ENCODE results near the gene CPB2.

Gene CPB2

DNA sequence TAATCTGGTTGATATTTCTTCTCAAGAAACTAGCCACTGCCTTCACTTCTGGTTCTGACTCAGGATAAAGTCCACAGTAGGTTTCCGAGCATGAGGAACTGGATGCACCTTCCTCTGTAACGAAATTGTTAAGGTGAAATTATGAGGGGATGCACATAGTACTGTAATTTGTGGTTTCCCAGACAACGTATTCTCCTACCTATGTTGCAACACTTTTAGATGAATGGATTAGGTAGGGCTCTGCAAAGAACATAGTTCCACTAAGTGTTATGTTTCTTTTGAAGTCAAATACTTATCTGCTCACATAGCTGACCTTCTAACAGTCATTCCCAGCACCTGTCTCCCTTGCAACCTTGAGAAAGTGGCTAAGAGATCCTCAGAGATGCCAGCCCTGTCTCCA is 46.6 kb downstream of the CPB2 start:
- no peak overlapping the region for H3K27ac ChIP-seq (ENCODE audit: low read depth, low read length)
- H3K56ac ChIP-seq (ENCODE audit: low read length): no peak overlapping the region
- no peak overlapping the region for H4K8ac ChIP-seq (ENCODE audit: low read depth, low read length)
- no peak overlapping the region for H2BK5ac ChIP-seq (ENCODE audit: low read length)
- no peaks in the 10 kb centered on the region for H3K79me2 ChIP-seq (ENCODE audit: control insufficient read depth, insufficient read depth, low read length)
- no peak overlapping the region for H3K18ac ChIP-seq (ENCODE audit: low read length)
- DNase-seq: no peak
- peaks cover 2% of the 10 kb centered on the region for H3K4me1 ChIP-seq (ENCODE audit: control insufficient read depth, low read depth, low read length)
- H3K9ac ChIP-seq (ENCODE audit: low read length): no peak overlapping the region
- H3K79me1 ChIP-seq (ENCODE audit: low read length): no peaks in the 10 kb centered on the region
- H2BK120ac ChIP-seq (ENCODE audit: low read depth, low read length): no peak overlapping the region
- H3K23ac ChIP-seq (ENCODE audit: low read length): no peak overlapping the region
- no peak overlapping the region for H3K4ac ChIP-seq (ENCODE audit: low read depth, low read length)
- no peak overlapping the region for H3K4me3 ChIP-seq (ENCODE audit: low read length)
- H4K5ac ChIP-seq (ENCODE audit: low read length): no peak overlapping the region
- no peak overlapping the region for H2BK15ac ChIP-seq (replicated peaks; ENCODE audit: low read depth)
- WGBS (ENCODE audit: extremely low coverage, insufficient coverage, low lambda C conversion rate): no CpG with 5 or more reads among the region's 3 CpGs
- no peaks in the 10 kb centered on the region for H3K36me3 ChIP-seq (ENCODE audit: control insufficient read depth, insufficient read depth, low read length)
- H3K27me3 ChIP-seq (ENCODE audit: insufficient read depth, low read length, poor library complexity): no peaks in the 10 kb centered on the region
- no peak overlapping the region for H3K4me2 ChIP-seq (ENCODE audit: low read length)
- H2AK5ac ChIP-seq (ENCODE audit: low read length): no peak overlapping the region

DNA sequence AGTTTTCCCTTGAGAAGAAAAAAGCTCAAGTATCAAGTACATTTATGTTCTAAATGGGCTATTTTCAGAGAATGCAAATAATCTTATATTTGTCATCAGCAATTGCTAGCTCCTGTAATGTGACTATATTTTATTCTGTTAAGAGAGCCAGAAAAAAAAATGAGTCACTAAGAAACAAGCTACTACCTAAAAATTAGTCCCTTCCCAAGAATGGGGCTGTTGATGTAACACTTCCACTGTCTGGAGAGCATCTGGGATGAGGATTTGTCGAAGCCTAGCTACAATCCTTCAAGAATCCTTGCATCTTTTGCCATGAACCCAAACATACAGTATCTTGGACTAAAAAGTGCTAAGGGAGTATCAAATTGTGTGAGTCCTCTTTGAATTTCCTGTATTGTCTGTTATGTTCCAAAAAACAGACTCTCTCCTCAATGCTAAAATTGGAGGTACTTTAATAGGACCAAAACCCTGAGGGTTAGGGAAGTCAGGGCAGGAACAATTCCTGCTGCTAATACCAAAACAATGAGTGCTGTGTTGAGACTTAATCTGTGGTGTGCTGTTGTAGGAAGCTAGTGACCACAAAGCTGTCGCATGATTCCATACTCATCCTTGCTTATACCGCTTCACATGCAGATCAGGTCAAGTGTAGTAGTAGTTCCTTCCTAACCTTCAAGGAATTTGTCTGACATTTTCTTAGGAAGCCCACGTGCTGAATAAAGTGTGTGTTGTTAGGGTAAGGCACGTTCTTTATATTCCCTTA is 47.4 kb downstream of the CPB2 start:
- no peaks in the 10 kb centered on the region for H3K27me3 ChIP-seq (ENCODE audit: insufficient read depth, low read length, poor library complexity)
- no peak overlapping the region for H2BK15ac ChIP-seq (replicated peaks; ENCODE audit: low read depth)
- WGBS (ENCODE audit: extremely low coverage, insufficient coverage, low lambda C conversion rate): no CpG with 5 or more reads among the region's 5 CpGs
- peaks cover 2% of the 10 kb centered on the region for H3K4me1 ChIP-seq (ENCODE audit: control insufficient read depth, low read depth, low read length)
- H3K36me3 ChIP-seq (ENCODE audit: control insufficient read depth, insufficient read depth, low read length): no peaks in the 10 kb centered on the region
- H3K4me3 ChIP-seq (ENCODE audit: low read length): no peak overlapping the region
- H4K5ac ChIP-seq (ENCODE audit: low read length): no peak overlapping the region
- H3K56ac ChIP-seq (ENCODE audit: low read length): no peak overlapping the region
- peak; percentile 25 for DNase-seq
- no peak overlapping the region for H3K18ac ChIP-seq (ENCODE audit: low read length)
- H3K27ac ChIP-seq (ENCODE audit: low read depth, low read length): no peak overlapping the region
- H4K8ac ChIP-seq (ENCODE audit: low read depth, low read length): peak overlapping the region; percentile 39
- H3K79me1 ChIP-seq (ENCODE audit: low read length): no peaks in the 10 kb centered on the region
- no peak overlapping the region for H3K23ac ChIP-seq (ENCODE audit: low read length)
- no peak overlapping the region for H3K9ac ChIP-seq (ENCODE audit: low read length)
- H2AK5ac ChIP-seq (ENCODE audit: low read length): no peak overlapping the region
- no peaks in the 10 kb centered on the region for H3K79me2 ChIP-seq (ENCODE audit: control insufficient read depth, insufficient read depth, low read length)
- H2BK5ac ChIP-seq (ENCODE audit: low read length): no peak overlapping the region
- H3K4me2 ChIP-seq (ENCODE audit: low read length): no peak overlapping the region
- H2BK120ac ChIP-seq (ENCODE audit: low read depth, low read length): no peak overlapping the region
- no peak overlapping the region for H3K4ac ChIP-seq (ENCODE audit: low read depth, low read length)

DNA sequence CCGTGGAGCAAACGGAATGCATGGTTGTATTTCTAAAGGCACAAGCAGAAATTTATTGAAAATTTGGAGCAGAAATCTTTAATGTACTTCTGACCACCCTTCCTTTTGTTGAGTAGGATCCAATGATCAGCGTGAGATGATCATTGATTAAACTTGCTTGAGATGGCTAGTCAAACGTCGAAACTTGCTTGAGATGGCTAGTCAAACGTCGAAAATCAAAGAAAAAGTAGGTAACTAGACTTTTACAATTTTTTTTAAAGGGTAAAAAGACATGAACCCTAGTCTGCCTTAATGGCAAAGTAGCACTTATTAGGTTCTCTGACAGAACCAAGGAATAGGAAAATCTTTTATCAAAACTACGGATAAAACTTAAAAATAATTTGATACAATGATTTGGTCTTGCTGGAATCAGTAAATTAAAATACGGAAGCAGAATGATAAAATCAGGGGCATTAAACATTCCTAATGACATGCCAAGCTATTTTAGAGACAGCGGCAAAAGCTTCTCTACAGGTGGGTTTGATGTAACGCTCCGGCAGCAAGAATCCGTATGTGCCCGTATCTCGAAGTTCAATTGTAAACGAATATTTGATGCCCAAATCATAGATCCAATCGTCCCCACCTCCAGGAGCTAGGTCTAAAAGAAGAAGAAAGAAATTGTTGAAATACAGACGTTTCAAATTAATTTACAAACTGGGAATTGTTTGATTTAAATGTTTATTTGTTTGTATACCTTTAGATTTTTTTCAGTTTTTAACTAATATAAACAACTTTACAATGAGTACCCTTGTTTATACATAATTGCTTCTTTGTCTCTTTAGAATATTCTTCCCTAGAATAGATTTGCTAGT is 51.4 kb downstream of the CPB2 start:
- Histone ChIP-seq H3K27me3 (ENCODE audit: insufficient read depth, low read length, poor library complexity) (no peaks in the 10 kb centered on the region), H4K8ac (ENCODE audit: low read depth, low read length) (no peak overlapping the region), H3K79me2 (ENCODE audit: control insufficient read depth, insufficient read depth, low read length) (peaks cover 29% of the 10 kb centered on the region), H2AK5ac (ENCODE audit: low read length) (no peak overlapping the region), H2BK5ac (ENCODE audit: low read length) (no peak overlapping the region), H3K18ac (ENCODE audit: low read length) (no peak overlapping the region), H4K5ac (ENCODE audit: low read length) (no peak overlapping the region), H2BK120ac (ENCODE audit: low read depth, low read length) (no peak overlapping the region), H3K79me1 (ENCODE audit: low read length) (no peaks in the 10 kb centered on the region), H3K4me3 (ENCODE audit: low read length) (peak overlapping the region; percentile 27), H3K4ac (ENCODE audit: low read depth, low read length) (no peak overlapping the region), H3K4me1 (ENCODE audit: control insufficient read depth, low read depth, low read length) (peaks cover 2% of the 10 kb centered on the region), H3K56ac (ENCODE audit: low read length) (peak overlapping the region; percentile 61), H3K23ac (ENCODE audit: low read length) (no peak overlapping the region), H3K9ac (ENCODE audit: low read length) (peak overlapping the region; percentile 55), H3K27ac (ENCODE audit: low read depth, low read length) (no peak overlapping the region), H2BK15ac (replicated peaks; ENCODE audit: low read depth) (no peak overlapping the region), H3K36me3 (ENCODE audit: control insufficient read depth, insufficient read depth, low read length) (no peaks in the 10 kb centered on the region), H3K4me2 (ENCODE audit: low read length) (peak overlapping the region; percentile 43)
- WGBS (ENCODE audit: extremely low coverage, insufficient coverage, low lambda C conversion rate): no CpG with 5 or more reads among the region's 18 CpGs
- no peak for DNase-seq

DNA sequence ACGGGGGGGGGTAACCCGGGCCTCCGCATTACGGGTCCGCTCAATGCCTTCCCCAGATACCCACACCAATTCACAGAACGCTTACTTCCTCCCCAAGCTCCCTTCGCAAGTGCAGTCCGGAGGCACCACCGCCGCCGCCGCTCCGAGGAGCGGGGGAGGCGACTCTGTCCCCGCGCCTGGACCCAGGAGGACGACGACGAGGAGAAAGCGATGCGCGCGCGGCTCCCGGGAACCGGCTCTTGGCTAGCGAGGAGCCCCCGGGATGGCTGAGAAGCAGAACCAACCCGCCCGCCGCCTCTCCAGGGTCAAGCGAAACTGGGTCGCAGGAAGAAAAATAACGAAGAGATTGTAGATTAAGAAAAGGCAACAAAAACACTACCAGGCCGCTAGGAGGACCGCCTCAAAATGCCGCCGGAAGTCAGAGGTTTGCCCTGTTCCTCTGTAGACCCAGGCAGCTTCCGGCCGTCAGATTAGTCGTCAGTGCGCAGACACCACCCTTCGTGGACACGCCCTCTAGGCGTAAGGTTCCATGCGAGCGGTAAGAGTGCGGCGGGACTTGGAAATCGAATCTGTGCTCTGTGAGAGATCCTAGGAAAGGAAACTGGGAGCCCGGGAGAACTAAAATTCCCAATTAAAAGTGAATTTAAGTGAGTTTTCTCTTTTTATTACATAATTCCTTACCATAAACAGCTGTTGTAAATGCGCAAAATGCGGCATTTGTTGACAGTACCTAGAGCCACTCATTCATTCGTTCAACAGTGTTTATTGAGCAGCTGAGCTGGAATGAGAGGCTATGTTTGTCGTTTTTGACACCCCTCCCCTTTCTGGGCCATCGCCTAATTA is 52.3 kb downstream of the CPB2 start, which contains the start of gene ZC3H13:
TSS of gene ZC3H13 (minus strand) at position 428 of the 843 bp plus-strand sequence. CDS start 7,239 bp downstream, outside the sequence.
- H3K27me3 ChIP-seq (ENCODE audit: insufficient read depth, low read length, poor library complexity): no peaks in the 10 kb centered on the region
- WGBS (ENCODE audit: extremely low coverage, insufficient coverage, low lambda C conversion rate): no CpG with 5 or more reads among the region's 57 CpGs
- H3K4me1 ChIP-seq (ENCODE audit: control insufficient read depth, low read depth, low read length): peaks cover 2% of the 10 kb centered on the region
- H3K4me2 ChIP-seq (ENCODE audit: low read length): peak within 1 kb of the TSS; percentile 43
- H3K79me1 ChIP-seq (ENCODE audit: low read length): no peaks in the 10 kb centered on the region
- H4K5ac ChIP-seq (ENCODE audit: low read length): no peak within 1 kb of the TSS
- H3K27ac ChIP-seq (ENCODE audit: low read depth, low read length): peak within 1 kb of the TSS; percentile 42
- H3K79me2 ChIP-seq (ENCODE audit: control insufficient read depth, insufficient read depth, low read length): peaks cover 34% of the 10 kb centered on the region
- H3K36me3 ChIP-seq (ENCODE audit: control insufficient read depth, insufficient read depth, low read length): no peaks in the 10 kb centered on the region
- no peak within 1 kb of the TSS for H2BK120ac ChIP-seq (ENCODE audit: low read depth, low read length)
- H3K23ac ChIP-seq (ENCODE audit: low read length): no peak within 1 kb of the TSS
- H3K56ac ChIP-seq (ENCODE audit: low read length): peak within 1 kb of the TSS; percentile 91
- H3K4ac ChIP-seq (ENCODE audit: low read depth, low read length): peak within 1 kb of the TSS; percentile 77
- peak within 1 kb of the TSS; percentile 93 for H4K8ac ChIP-seq (ENCODE audit: low read depth, low read length)
- H3K18ac ChIP-seq (ENCODE audit: low read length): peak within 1 kb of the TSS; percentile 91
- peak within 1 kb of the TSS; percentile 64 for H3K4me3 ChIP-seq (ENCODE audit: low read length)
- no peak within 1 kb of the TSS for H2BK5ac ChIP-seq (ENCODE audit: low read length)
- H3K9ac ChIP-seq (ENCODE audit: low read length): peak within 1 kb of the TSS; percentile 69
- peak; percentile 99 for DNase-seq
- H2BK15ac ChIP-seq (replicated peaks; ENCODE audit: low read depth): no peak within 1 kb of the TSS
- H2AK5ac ChIP-seq (ENCODE audit: low read length): no peak within 1 kb of the TSS

DNA sequence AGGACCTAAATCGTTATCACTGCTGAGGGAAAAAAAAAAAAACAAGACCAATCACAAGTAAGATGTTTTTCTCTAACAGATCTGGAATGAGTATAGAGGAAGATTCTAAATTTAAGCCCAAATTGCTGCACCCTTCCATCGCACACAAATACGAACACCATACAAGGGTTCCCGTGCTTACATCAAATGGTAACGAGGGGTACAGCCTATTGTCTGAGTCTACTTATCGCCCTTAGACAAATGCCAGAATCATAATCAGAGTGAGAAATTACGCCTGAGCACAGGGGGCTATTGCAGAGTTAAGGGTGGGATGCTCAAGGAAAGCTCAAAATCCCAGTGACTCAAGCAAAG is 52.9 kb downstream of the CPB2 start:
- no peaks in the 10 kb centered on the region for H3K27me3 ChIP-seq (ENCODE audit: insufficient read depth, low read length, poor library complexity)
- H3K4me3 ChIP-seq (ENCODE audit: low read length): peak overlapping the region; percentile 64
- no peak overlapping the region for H3K23ac ChIP-seq (ENCODE audit: low read length)
- no peaks in the 10 kb centered on the region for H3K79me1 ChIP-seq (ENCODE audit: low read length)
- no peak overlapping the region for H4K5ac ChIP-seq (ENCODE audit: low read length)
- H2BK15ac ChIP-seq (replicated peaks; ENCODE audit: low read depth): no peak overlapping the region
- H3K79me2 ChIP-seq (ENCODE audit: control insufficient read depth, insufficient read depth, low read length): peaks cover 34% of the 10 kb centered on the region
- H2BK5ac ChIP-seq (ENCODE audit: low read length): no peak overlapping the region
- peak overlapping the region; percentile 69 for H3K9ac ChIP-seq (ENCODE audit: low read length)
- H2AK5ac ChIP-seq (ENCODE audit: low read length): no peak overlapping the region
- no peaks in the 10 kb centered on the region for H3K36me3 ChIP-seq (ENCODE audit: control insufficient read depth, insufficient read depth, low read length)
- peak overlapping the region; percentile 91 for H3K56ac ChIP-seq (ENCODE audit: low read length)
- WGBS (ENCODE audit: extremely low coverage, insufficient coverage, low lambda C conversion rate): no CpG with 5 or more reads among the region's 7 CpGs
- H3K4ac ChIP-seq (ENCODE audit: low read depth, low read length): peak overlapping the region; percentile 77
- no peak overlapping the region for H3K18ac ChIP-seq (ENCODE audit: low read length)
- peak overlapping the region; percentile 20 for H3K4me2 ChIP-seq (ENCODE audit: low read length)
- H3K27ac ChIP-seq (ENCODE audit: low read depth, low read length): peak overlapping the region; percentile 42
- H2BK120ac ChIP-seq (ENCODE audit: low read depth, low read length): no peak overlapping the region
- DNase-seq: peak; percentile 14
- H4K8ac ChIP-seq (ENCODE audit: low read depth, low read length): peak overlapping the region; percentile 93
- H3K4me1 ChIP-seq (ENCODE audit: control insufficient read depth, low read depth, low read length): peaks cover 2% of the 10 kb centered on the region

Measured in mesendoderm (in vitro differentiated cells).